HG02610 (cell line): ENCODE data around the gene TTLL12.

Experiments used
- ATAC-seq: cut with Tn5 transposase; IDR thresholded peaks from one replicate; pipeline ENCODE4 v1.9.1; 2021; ENCODE audit warnings: mild to moderate bottlenecking, moderate library complexity; ENCODE audit not compliant: unreplicated experiment

The TTLL12 gene

GRCh38 chr22:43174941-43175531 lies 11.9 kb downstream of the TTLL12 start:
- no peak for ATAC-seq

- no peak for ATAC-seq
These were observed 12.8 kb downstream of the TTLL12 start for GRCh38 chr22:43173976-43174720.

DNA sequence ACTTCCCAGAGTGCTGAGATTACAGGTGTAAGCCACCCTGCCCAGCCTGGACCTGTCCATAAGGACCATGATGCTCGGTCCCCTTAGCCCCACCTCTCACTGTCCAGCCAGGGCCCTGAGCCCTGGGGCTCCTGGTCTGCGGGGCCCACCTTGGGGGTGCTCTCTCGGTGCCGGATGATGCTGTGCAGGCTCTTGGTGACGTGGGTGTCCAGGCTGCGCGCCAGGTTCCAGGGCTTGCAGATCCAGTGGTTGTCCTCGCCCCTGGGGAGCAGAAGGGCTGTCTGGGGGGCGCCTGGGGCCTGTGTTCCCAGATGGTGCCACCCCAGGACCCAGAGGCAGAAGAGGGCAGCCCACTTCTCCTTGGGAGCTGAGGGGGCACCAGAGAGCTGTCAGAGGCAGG lies 13.4 kb downstream of the TTLL12 start:
- ATAC-seq, result no peak

GRCh38 chr22:43172191-43172590 lies 14.7 kb downstream of the TTLL12 start:
- no peak for ATAC-seq

DNA sequence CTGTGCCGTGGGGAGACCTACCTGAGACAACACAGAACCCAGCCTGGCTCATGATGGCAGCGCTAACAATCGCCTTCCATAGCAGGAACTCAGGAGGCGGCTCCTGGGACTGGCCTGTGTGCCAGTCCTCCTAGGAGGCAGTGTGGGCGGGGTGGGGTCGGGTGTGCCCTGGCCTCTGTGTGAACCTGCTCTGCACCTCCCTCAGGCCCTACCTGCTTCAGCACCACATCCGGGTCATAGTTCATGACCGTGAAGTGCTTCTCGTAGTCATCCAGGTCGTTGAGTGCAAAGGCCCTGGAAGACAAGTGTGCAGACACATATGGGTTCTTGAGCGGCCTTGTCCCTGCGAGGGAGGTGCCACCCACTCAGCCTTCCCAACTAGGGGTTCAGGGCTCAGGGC lies 15.3 kb downstream of the TTLL12 start:
- ATAC-seq, result no peak

GRCh38 chr22:43171019-43171491 lies 15.9 kb downstream of the TTLL12 start:
- ATAC-seq, result no peak

DNA sequence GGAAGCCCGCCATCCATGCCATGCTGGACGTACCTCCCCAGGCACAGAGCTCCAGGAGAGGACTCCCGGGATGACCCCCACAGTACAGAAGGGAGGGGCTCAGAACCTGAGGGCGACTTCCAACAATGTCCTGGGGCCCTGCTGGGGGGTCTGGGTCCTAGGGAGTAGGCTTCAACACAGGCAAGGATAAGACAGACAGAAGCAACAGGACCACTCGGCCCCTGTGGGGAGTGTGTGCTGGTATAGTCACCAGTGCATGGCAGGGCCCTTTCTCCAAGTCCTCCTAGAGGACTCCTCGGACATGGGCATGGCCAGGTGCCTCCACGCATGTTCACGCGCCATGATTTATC lies 16.8 kb downstream of the TTLL12 start:
- ATAC-seq, result no peak

DNA sequence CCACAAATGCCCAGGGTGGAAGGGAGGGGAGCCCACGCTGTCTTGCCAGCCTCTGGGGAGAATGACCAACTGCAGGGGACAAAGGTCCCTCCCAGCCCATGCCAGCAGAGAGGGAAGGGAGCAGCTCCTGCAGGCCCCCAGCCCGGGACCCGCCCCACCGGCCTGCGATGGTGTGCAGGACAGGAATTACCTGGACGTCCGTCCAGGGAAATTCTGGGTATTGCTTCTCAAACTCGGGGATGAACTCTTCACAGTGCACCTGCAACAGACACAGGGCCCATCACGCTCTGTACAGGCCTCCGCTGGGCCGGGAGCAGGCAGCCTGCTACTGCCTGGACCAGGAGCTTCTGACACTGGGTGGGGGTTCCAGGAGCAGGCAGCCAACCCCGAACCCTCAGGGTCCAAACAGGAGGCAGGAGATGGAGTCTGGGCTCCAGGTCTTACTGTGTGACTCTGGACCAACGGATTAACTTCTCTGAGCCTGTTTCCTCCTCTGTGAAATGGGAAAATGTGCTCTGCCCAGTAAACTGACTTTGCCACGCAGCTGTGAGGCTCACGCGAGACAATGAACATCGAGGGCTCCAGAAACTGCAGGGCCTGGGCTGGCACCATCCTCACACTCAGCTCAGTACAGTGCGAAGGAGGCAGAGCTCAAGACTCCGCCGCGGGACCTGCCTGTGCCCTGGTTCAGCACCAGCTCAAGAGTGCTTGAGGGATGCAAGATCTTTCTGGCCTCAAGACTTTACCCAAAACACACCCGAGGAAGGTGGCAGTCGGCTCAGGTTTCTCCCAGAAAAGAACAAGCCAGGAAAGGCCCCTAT lies 17.4 kb downstream of the TTLL12 start:
- no peak for ATAC-seq

DNA sequence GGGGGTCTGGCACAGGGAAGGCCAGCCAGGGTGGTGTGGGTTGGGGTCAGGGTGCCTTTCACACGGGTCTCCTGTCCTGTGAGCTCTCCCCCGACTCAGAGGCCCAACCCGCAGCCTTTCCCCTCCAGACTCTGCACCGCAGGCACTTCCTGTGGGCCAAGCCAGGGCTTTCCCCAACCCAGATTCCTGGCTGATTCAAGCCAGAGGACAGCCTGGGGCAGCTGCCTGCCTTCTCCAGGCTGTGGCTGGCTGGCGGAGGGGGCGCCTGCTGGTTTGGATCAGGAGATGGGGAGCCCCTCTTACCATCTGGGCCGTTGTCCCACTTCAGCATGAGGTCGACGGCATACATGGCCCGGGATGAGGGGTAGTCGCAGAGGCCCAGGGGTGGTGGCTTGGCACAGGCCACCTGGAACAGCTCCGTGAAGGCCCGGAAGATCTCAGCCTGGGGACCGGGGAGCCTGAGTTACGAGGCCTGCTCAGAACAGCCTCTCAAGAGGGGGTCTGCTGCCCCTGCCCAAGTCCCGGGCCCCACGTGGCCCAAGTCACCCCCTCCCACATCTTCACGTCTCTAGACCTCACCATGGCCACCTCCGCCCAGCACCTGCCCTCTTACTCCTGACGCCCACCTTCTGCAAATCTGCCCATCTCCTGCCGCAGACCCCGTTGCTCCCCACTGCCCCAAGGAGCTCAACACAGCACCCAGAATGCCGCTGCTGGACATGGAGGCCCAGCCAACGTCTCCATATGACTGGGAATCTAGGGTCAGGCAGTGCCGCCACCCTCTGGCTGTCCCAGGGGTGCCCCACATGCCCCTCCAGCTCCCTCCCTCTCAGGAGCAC lies 18.2 kb downstream of the TTLL12 start:
- ATAC-seq, result no peak

GRCh38 chr22:43167001-43167589 lies 19.8 kb downstream of the TTLL12 start:
- no peak for ATAC-seq

GRCh38 chr22:43166132-43166930 lies 20.6 kb downstream of the TTLL12 start:
- ATAC-seq, result no peak

- ATAC-seq, result no peak
These were observed 22.3 kb downstream of the TTLL12 start for GRCh38 chr22:43164636-43165035.

- ATAC-seq, result no peak
These were observed 23.6 kb downstream of the TTLL12 start for GRCh38 chr22:43163241-43163795.

DNA sequence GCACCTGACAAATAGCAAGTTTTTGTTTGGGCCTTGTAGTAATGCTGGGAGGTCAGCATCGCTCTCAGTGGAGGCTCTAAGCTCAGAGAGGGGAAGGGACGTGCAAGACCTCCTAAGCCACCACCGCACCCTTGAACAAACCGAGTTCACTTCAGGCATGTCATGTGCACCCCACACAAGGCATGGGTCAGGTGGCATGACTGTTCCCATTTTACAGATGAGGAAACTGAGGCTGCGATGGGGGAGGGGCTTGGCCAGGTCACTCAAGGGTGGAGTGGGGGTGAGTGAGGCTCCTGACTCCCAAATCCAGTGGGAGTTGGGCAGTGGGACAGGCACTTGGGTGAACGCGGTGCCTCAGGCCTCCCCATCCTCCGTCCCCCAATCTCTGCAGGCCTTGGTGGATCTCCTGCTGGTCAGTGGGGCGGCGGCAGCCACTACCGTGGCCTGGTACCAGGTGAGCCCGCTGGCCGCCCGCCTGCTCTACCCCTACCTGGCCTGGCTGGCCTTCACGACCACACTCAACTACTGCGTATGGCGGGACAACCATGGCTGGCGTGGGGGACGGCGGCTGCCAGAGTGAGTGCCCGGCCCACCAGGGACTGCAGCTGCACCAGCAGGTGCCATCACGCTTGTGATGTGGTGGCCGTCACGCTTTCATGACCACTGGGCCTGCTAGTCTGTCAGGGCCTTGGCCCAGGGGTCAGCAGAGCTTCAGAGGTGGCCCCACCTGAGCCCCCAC lies 24.4 kb downstream of the TTLL12 start:
- ATAC-seq, result no peak

GRCh38 chr22:43160497-43161126 lies 26.3 kb downstream of the TTLL12 start:
- ATAC-seq, result no peak

DNA sequence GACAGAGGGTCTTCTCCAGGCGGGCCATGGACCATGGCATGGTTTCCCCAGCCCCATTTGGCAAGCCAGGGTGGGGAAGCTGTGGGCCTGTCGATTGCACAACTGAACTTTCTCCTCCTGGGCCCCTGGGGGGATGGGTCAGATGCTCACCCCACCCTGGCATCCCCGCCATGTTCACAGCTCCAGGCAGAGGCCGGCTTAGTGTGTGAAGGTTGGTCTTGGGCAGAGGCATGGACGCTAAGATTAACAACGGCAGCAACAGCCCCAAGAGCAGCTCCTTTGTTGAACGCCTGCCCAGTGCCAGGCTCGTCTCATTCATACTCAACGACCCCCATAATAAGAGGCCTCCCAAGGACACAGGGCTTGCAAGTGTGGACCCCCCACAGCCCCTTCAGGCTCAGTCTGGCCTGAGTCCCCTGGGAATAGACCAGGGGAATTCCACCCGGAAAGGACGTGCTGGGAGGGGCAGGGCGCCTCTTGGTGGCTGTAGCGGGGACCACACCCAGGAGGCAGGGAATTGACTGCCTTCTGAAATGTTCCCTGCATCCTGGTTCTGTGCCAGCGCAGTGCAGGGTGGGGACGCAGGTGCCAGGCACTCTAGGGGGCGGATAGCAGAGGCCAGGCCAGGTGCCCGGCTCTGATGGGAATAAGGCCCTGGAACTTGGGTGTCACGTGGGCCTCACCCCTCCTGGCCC lies 27.3 kb downstream of the TTLL12 start:
- ATAC-seq, result no peak

GRCh38 chr22:43158778-43159483 lies 28.0 kb downstream of the TTLL12 start:
- no peak for ATAC-seq
